Measurements from ENCODE around the gene CRK.
"Not testable (repeated sequence)": the region's sequence is repeated elsewhere in the genome, so short reads cannot be mapped to it uniquely, and the experiment has no call there.

Gene CRK

GRCh38 chr17:1395876-1396665 is 60.0 kb downstream of the CRK start:
- DNase-seq (ENCODE audit: low read depth, low spot score); H3K27ac ChIP-seq: not testable (repeated sequence)

GRCh38 chr17:1391577-1391976 is 64.5 kb downstream of the CRK start:
- peak overlapping the region; percentile 38 for H3K27ac ChIP-seq
- DNase-seq (ENCODE audit: low read depth, low spot score), result no peak

GRCh38 chr17:1390432-1391367 is 65.3 kb downstream of the CRK start:
- no peak for DNase-seq (ENCODE audit: low read depth, low spot score)
- peak overlapping the region; percentile 38 for H3K27ac ChIP-seq

- peak overlapping the region; percentile 12 for H3K27ac ChIP-seq
- not testable (repeated sequence) for DNase-seq (ENCODE audit: low read depth, low spot score)
Measured at GRCh38 chr17:1387490-1388227, 68.4 kb downstream of the CRK start.

GRCh38 chr17:1386675-1387190 is 69.3 kb downstream of the CRK start:
- peak overlapping the region; percentile 12 for H3K27ac ChIP-seq
- not testable (repeated sequence) for DNase-seq (ENCODE audit: low read depth, low spot score)

GRCh38 chr17:1386265-1386664 is 69.8 kb downstream of the CRK start:
- peak overlapping the region; percentile 14 for H3K27ac ChIP-seq
- DNase-seq (ENCODE audit: low read depth, low spot score), result no peak

- DNase-seq (ENCODE audit: low read depth, low spot score), result no peak
- peak overlapping the region; percentile 14 for H3K27ac ChIP-seq
Measured at GRCh38 chr17:1385861-1386260, 70.2 kb downstream of the CRK start.

- no peak for DNase-seq (ENCODE audit: low read depth, low spot score)
- no peak overlapping the region for H3K27ac ChIP-seq
Measured at GRCh38 chr17:1384905-1385435, 71.1 kb downstream of the CRK start.

- H3K27ac ChIP-seq, result peak overlapping the region; percentile 15
- no peak for DNase-seq (ENCODE audit: low read depth, low spot score)
Measured at GRCh38 chr17:1379930-1380313, 76.1 kb downstream of the CRK start.

- H3K27ac ChIP-seq, result peak overlapping the region; percentile 15
- no peak for DNase-seq (ENCODE audit: low read depth, low spot score)
Measured at GRCh38 chr17:1379208-1379929, 76.7 kb downstream of the CRK start.

- not testable (repeated sequence) for H3K27ac ChIP-seq; DNase-seq (ENCODE audit: low read depth, low spot score)
Measured at GRCh38 chr17:1378476-1378860, 77.6 kb downstream of the CRK start.

GRCh38 chr17:1377334-1377733 is 78.7 kb downstream of the CRK start:
- no peak for DNase-seq (ENCODE audit: low read depth, low spot score)
- no peak overlapping the region for H3K27ac ChIP-seq

- no peak overlapping the region for H3K27ac ChIP-seq
- no peak for DNase-seq (ENCODE audit: low read depth, low spot score)
Measured at GRCh38 chr17:1376061-1376460, 80.0 kb downstream of the CRK start.

GRCh38 chr17:1375615-1376014 is 80.4 kb downstream of the CRK start:
- H3K27ac ChIP-seq, result no peak overlapping the region
- DNase-seq (ENCODE audit: low read depth, low spot score), result no peak

GRCh38 chr17:1374431-1375177 is 81.4 kb downstream of the CRK start:
- H3K27ac ChIP-seq, result no peak overlapping the region
- no peak for DNase-seq (ENCODE audit: low read depth, low spot score)

- H3K27ac ChIP-seq, result no peak overlapping the region
Measured at GRCh38 chr17:1373707-1374237, 82.3 kb downstream of the CRK start.

GRCh38 chr17:1372618-1373017 is 83.4 kb downstream of the CRK start:
- DNase-seq (ENCODE audit: low read depth, low spot score), result no peak
- no peak overlapping the region for H3K27ac ChIP-seq

More at GRCh38 chr17:1373707-1374237, 82.3 kb downstream of the CRK start:
- DNase-seq (ENCODE audit: low read depth, low spot score), result no peak

GRCh38 chr17:1371893-1372590 is 84.0 kb downstream of the CRK start:
- DNase-seq (ENCODE audit: low read depth, low spot score), result no peak
- no peak overlapping the region for H3K27ac ChIP-seq

All from epithelial cell of prostate (primary cell).